HG03354 (cell line): ENCODE results near the gene GPATCH3.
"Not testable (repeated sequence)": the region's sequence is repeated elsewhere in the genome, so short reads cannot be mapped to it uniquely, and the experiment has no call there.

ENCODE experiments used
- ATAC-seq: cut with Tn5 transposase; IDR thresholded peaks from one replicate; pipeline ENCODE4 v1.9.1; 2021; ENCODE audit warnings: mild to moderate bottlenecking; ENCODE audit not compliant: unreplicated experiment, poor library complexity, severe bottlenecking

The GPATCH3 gene

DNA sequence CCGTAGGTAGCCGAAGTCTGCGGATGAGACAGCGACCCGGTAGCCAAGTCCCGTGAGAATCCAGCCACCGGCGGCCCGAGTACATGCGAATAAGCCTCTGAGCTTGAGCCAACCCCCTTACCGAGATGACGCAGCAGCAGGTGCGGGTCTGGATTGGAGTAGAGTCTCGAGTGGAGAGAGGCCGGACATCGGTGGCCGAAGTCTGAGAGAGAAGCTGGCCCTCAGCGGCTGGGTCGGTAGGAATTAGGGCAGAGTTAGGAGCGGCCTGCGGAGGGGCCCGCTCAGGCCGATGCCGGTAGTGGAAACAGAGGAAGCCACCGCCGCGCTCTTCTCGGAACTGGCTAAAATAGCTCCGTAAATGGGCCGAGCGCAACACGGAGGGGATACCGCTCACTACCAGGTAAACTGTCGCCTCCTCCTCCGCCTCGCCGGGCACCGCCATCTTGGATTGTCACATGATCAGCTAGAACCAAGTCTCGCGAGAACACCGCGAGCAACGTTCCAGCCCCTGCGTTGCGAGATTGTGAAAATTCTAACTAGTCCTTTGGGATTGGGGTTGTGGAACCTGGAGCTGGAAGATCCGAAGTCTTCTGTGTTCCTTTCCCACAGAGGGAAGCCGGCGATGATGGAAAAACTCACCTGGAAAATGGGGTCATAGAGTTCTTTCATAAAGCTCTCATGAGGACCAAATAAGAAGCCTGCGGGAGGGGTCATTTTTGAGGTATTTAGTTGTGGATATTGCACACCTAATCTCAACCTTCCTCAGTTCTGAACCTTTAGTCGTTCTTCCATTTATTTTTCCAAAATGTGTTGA lies at the start of gene GPATCH3:
GPATCH3 (minus strand) TSS at position 467 of the 814 bp plus-strand sequence; CDS start at position 442, 25 bp downstream.
- peak; percentile 87 for ATAC-seq

- ATAC-seq = no peak
Measured at GRCh38 chr1:26949926-26950319, 49.7 kb upstream of the GPATCH3 start.

DNA sequence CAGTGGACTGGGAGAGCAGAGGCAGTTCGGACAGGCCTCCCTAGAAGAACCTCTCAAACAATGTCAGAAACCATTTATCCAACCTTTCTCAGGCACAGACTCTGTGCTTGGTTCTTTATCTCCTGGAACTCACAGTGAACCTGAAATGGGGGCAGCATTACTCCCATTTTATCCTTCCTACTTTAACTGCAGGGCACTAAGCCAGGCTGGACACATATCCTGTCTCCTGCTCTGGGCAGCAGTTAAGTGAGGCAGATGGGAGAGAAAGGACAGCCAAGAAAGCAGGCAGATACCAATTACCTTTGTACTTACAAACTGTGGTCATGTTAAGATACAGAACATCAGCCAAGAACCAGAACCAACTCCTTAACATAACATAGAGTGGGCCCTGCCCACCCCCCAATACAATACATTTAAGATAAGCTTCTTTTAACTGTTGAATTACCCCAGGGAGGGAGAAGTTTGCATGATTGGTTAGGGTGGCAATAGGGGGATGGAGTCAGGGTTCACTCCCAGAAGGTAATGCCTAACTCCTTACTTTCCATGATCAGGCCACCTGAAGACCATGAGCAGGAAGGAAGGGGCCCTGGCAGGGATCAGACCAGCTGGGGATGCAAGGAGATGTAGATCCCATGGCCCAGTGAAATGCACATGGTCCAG lies 49.1 kb upstream of the GPATCH3 start:
- ATAC-seq = no peak

- ATAC-seq = not testable (repeated sequence)
Measured at GRCh38 chr1:26948725-26949057, 48.4 kb upstream of the GPATCH3 start.

DNA sequence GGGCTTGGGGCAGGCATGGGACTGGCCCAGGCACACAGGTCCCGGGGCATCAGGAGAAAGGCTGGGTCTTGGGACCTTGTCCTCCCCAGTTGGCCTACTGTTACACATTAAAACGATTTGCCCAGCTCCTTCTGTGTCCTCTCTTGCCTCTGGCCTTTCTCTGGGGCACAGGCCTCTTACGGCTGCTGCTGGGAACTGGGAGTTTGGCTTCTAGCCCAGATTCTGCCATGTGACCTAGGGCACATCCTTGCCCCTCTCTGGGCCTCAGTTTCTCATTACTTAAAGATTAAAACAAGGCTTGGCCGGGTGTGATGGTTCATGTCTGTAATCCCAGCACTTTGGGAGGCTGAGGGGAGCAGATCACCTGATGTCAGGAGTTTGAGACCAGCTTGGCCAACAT lies 46.0 kb upstream of the GPATCH3 start:
- ATAC-seq = no peak

DNA sequence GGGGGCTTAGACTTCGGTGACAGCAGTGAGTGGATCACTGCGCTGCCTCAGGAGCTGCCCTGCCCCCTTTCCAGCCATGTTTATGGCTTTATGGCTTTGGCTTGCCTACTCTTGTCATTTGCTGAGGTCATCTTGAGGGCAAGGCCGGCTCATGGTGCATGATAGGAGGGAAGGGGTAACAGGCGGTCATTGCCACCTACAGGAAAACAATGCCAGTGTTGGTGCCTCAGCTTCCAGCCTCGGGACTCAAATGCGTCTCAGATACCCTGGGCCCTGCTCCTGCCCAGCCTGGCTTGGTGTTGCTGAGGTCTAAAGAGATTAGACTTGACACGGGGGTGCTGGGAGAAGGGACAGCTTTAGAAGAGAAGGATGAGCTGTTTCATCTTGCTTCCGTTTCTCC lies 45.5 kb upstream of the GPATCH3 start:
- no peak for ATAC-seq

GRCh38 chr1:26945138-26945537 lies 44.9 kb upstream of the GPATCH3 start:
- no peak for ATAC-seq

GRCh38 chr1:26942656-26943055 lies 42.4 kb upstream of the GPATCH3 start:
- no peak for ATAC-seq

- ATAC-seq = no peak
Measured at GRCh38 chr1:26941311-26941710, 41.0 kb upstream of the GPATCH3 start.

- no peak for ATAC-seq
Measured at GRCh38 chr1:26938659-26939025, 38.4 kb upstream of the GPATCH3 start.

- ATAC-seq = no peak
Measured at GRCh38 chr1:26938004-26938658, 37.9 kb upstream of the GPATCH3 start.

DNA sequence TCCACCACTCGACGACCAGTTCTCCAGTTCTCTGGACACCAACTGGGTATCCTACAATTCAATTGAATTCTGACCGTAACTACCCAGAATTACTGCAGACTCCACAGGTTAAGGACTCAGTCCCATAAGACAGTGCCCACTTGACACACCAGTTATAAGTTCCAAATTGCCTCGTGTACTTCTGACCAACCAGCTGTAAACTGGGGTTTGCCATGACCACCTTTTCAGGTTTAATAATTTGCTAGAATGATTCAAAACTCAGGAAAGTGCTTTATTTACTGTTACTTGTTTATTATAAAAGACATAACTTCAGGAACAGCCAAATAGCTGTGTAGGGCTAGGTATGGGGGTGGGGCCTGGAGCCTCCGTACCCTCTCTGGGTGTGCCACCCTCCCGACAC lies 36.6 kb upstream of the GPATCH3 start:
- no peak for ATAC-seq

DNA sequence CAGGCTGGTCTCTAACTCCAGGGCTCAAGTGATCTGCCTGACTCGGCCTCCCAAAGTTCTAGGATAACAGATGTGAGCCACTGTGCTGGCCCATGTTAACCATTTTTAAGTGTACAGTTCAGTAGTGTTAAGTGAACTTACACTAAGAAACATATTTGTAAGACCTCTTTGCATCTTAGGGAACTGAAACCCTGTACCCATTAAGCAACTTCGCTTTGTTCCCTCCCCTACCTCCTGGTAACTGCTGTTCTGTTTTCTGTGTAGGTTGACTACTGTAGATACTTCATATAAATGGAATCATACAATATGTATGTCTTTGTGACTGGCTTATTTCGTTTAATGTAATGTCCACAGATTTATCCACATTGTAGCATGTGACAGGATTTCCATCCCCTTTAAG lies 32.3 kb upstream of the GPATCH3 start:
- ATAC-seq = peak; percentile 58

DNA sequence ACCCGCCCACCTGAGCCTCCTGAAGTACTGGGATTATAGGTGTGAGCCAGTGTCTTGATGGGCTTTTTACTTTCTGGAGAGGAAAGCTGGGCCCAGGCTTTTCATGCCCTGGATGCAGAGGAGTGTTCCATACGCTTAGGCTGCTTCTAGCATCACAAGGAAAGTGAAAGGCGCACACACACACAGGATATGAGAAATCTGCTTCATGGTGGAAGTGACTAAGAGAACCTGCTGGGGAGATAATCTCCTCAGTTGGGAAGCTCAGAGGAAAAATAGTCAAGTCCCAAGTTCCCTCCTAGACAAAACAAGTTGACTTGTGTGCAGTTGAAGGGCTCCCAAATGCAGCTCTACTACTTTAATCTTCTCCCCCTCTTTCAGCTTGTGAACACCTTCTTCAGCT lies 23.4 kb upstream of the GPATCH3 start:
- no peak for ATAC-seq

GRCh38 chr1:26922901-26923300 lies 22.6 kb upstream of the GPATCH3 start:
- ATAC-seq = no peak

- no peak for ATAC-seq
Measured at GRCh38 chr1:26922431-26922729, 22.1 kb upstream of the GPATCH3 start.

DNA sequence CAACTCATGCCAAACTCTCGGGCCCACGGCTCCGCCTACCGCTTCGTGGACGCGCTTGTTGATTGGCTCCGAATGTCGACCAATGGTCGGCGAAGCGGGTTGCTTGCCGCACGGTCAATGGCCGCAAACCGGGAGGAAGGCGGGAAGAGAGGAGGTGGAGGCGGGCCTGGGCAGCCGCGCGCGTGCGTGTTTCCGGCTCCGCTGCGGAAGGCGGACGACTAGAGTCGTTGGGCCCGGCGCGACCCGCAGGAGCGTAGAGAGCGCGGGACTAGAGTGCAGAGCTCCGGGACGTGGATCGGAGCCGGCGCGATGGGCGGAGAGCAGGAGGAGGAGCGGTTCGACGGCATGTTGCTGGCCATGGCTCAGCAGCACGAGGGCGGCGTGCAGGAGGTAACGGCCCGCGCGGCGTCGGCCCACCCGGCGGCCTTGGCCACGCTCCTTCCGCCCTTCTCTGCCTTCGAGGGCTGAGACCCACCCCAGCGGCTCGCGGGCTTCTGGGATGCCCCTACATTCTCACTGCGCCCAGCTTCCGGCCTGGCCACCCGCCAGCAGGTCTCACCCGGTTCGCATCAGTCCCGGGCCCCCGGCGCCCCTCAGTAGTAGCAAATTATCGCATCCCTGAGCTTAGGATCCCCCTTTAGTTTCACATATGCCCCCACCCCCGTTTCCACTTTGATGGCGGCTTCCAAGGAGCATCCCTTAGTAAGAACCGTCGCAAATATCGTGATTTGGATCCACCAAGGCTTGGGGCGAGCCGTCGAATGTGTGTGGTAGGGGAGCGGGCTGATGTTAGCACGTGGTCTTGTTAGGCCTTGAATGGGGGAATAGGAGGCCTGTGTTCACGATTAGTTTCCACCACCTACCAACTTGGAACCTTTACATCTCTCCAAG lies 21.5 kb upstream of the GPATCH3 start, which contains the start of gene NUDC:
NUDC (plus strand) TSS at position 204 of the 891 bp plus-strand sequence; CDS start at position 310, 106 bp downstream.
- peak; percentile 97 for ATAC-seq

DNA sequence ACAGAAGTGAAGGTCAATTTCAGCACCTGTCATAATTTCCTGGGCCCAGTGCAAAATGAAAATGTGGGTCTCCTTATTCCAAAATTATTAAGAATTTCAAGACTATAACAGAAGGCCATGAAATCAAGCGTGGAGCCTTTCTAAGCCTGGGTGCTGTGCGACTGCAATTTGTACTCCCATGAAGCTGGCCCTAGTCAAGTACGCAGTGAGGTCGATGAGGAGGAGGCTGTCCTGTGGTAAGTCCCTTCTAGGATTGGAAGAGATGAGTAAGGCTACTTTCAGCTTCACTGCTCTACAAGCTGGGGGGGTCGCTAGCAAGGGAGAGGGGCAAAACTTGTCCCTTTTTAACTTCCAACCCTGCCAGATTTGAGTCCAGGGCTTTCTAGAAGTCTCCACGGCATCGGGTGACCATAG lies 20.9 kb upstream of the GPATCH3 start:
- ATAC-seq = peak; percentile 34

- ATAC-seq = no peak
Measured at GRCh38 chr1:26915204-26915842, 15.1 kb upstream of the GPATCH3 start.
